Measurements from ENCODE around the gene ATP5PO.

Gene ATP5PO

DNA sequence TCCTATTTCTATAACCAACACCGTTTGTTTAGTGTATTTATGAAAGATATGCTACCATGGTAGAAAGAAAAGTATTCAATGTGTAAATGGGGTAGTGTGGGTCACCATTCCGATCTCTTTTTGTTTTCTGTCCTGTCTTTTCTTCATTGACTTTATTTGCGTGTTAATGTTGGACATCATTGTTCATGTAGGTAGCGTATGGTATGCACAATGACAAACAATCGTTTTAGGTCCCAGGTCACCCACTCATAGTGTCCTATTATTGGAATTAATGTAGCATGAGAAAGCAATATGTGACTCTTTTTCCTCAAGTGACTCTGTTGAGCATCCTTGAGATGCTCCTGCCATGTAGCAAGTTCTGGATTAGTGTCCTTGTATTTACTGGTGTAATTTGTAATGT lies 25.4 kb downstream of the ATP5PO start:
- Histone ChIP-seq H3K27ac (ENCODE audit: low read depth, low read length) (no peak overlapping the region), H3K9me3 (ENCODE audit: control insufficient read depth in 5 of 5, low read length in 5 of 5) (no peaks in the 10 kb centered on the region), H3K4me1 (ENCODE audit: control insufficient read depth in 5 of 5, insufficient read depth in 5 of 5, low read length in 5 of 5) (peaks cover 2 to 15% (median 14%) of the 10 kb centered on the region in 5 donors), H3K4me3 (ENCODE audit: low read depth in 1 of 5, low read length in 5 of 5) (no peak overlapping the region), H3K27me3 (ENCODE audit: control insufficient read depth in 5 of 5, insufficient read depth in 4 of 5, low read length in 5 of 5) (no peaks in the 10 kb centered on the region), H3K9ac (ENCODE audit: low read length in 5 of 5) (no peak overlapping the region), H3K36me3 (ENCODE audit: control insufficient read depth in 5 of 5, insufficient read depth in 5 of 5, low read length in 5 of 5) (peaks cover 0 to 12% (median 0%) of the 10 kb centered on the region in 5 donors)

DNA sequence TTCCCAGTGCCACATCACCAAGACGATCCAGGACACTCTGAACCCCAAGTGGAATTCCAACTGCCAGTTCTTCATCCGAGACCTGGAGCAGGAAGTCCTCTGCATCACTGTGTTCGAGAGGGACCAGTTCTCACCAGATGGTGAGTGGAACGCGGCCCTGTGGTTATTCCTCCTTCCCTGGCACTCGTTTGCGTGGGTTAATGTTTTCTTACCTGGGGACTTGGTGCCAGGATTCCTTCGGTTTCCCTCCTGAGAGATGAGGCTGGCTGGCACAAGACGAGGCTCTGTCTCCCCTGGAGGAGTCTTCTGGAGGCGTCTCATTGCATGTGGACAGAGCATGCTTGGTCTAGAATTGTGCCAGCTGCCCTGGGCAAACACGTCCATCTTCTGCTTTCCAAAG lies 29.3 kb downstream of the ATP5PO start:
- H3K36me3 ChIP-seq (ENCODE audit: control insufficient read depth in 5 of 5, insufficient read depth in 5 of 5, low read length in 5 of 5), result peaks cover 0 to 12% (median 0%) of the 10 kb centered on the region in 5 donors
- H3K4me3 ChIP-seq (ENCODE audit: low read depth in 1 of 5, low read length in 5 of 5), result no peak overlapping the region
- no peaks in the 10 kb centered on the region for H3K27me3 ChIP-seq (ENCODE audit: control insufficient read depth in 5 of 5, insufficient read depth in 4 of 5, low read length in 5 of 5)
- no peak overlapping the region for H3K9ac ChIP-seq (ENCODE audit: low read length in 5 of 5)
- H3K4me1 ChIP-seq (ENCODE audit: control insufficient read depth in 5 of 5, insufficient read depth in 5 of 5, low read length in 5 of 5), result peaks cover 4 to 33% (median 28%) of the 10 kb centered on the region in 5 donors
- H3K27ac ChIP-seq (ENCODE audit: low read depth, low read length), result no peak overlapping the region
- no peaks in the 10 kb centered on the region for H3K9me3 ChIP-seq (ENCODE audit: control insufficient read depth in 5 of 5, low read length in 5 of 5)

DNA sequence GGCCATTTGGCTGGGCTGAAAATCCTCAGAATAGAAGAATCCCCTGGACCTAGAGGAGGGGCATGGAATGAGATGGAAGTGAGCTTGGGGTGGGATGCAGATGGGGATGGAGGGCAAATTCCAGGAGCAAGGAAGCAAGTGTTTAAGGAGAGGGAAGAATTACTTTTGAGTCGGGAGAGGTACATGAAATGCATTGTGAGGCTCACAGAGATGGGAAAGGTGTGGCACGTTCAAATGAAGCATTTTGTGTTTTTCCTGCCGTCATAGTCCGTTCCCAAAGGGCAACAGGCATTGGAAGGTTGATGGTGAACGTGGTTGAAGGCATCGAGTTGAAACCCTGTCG lies 30.5 kb downstream of the ATP5PO start:
- Histone ChIP-seq H3K4me1 (ENCODE audit: control insufficient read depth in 5 of 5, insufficient read depth in 5 of 5, low read length in 5 of 5) (peaks cover 4 to 33% (median 28%) of the 10 kb centered on the region in 5 donors), H3K9me3 (ENCODE audit: control insufficient read depth in 5 of 5, low read length in 5 of 5) (no peaks in the 10 kb centered on the region), H3K4me3 (ENCODE audit: low read depth in 1 of 5, low read length in 5 of 5) (no peak overlapping the region), H3K27ac (ENCODE audit: low read depth, low read length) (no peak overlapping the region), H3K9ac (ENCODE audit: low read length in 5 of 5) (no peak overlapping the region), H3K36me3 (ENCODE audit: control insufficient read depth in 5 of 5, insufficient read depth in 5 of 5, low read length in 5 of 5) (peaks cover 0 to 10% (median 0%) of the 10 kb centered on the region in 5 donors), H3K27me3 (ENCODE audit: control insufficient read depth in 5 of 5, insufficient read depth in 4 of 5, low read length in 5 of 5) (no peaks in the 10 kb centered on the region)

- no peak overlapping the region for H3K9ac ChIP-seq (ENCODE audit: low read length in 5 of 5)
- peaks cover 0 to 10% (median 0%) of the 10 kb centered on the region in 5 donors for H3K36me3 ChIP-seq (ENCODE audit: control insufficient read depth in 5 of 5, insufficient read depth in 5 of 5, low read length in 5 of 5)
- H3K27me3 ChIP-seq (ENCODE audit: control insufficient read depth in 5 of 5, insufficient read depth in 4 of 5, low read length in 5 of 5), result no peaks in the 10 kb centered on the region
- peak overlapping the region; percentile 24 for H3K27ac ChIP-seq (ENCODE audit: low read depth, low read length)
- H3K4me3 ChIP-seq (ENCODE audit: low read depth in 1 of 5, low read length in 5 of 5), result peak overlapping the region in 1 of 5 donors; percentile 38
- peaks cover 4 to 33% (median 28%) of the 10 kb centered on the region in 5 donors for H3K4me1 ChIP-seq (ENCODE audit: control insufficient read depth in 5 of 5, insufficient read depth in 5 of 5, low read length in 5 of 5)
- no peaks in the 10 kb centered on the region for H3K9me3 ChIP-seq (ENCODE audit: control insufficient read depth in 5 of 5, low read length in 5 of 5)
Measured at GRCh38 chr21:33884376-33885171, 31.0 kb downstream of the ATP5PO start.

GRCh38 chr21:33883118-33883517 lies 32.5 kb downstream of the ATP5PO start:
- no peaks in the 10 kb centered on the region for H3K9me3 ChIP-seq (ENCODE audit: control insufficient read depth in 5 of 5, low read length in 5 of 5)
- no peak overlapping the region for H3K27ac ChIP-seq (ENCODE audit: low read depth, low read length)
- no peaks in the 10 kb centered on the region for H3K27me3 ChIP-seq (ENCODE audit: control insufficient read depth in 5 of 5, insufficient read depth in 4 of 5, low read length in 5 of 5)
- peaks cover 0 to 6% (median 0%) of the 10 kb centered on the region in 5 donors for H3K36me3 ChIP-seq (ENCODE audit: control insufficient read depth in 5 of 5, insufficient read depth in 5 of 5, low read length in 5 of 5)
- no peak overlapping the region for H3K4me3 ChIP-seq (ENCODE audit: low read depth in 1 of 5, low read length in 5 of 5)
- peaks cover 4 to 33% (median 28%) of the 10 kb centered on the region in 5 donors for H3K4me1 ChIP-seq (ENCODE audit: control insufficient read depth in 5 of 5, insufficient read depth in 5 of 5, low read length in 5 of 5)
- H3K9ac ChIP-seq (ENCODE audit: low read length in 5 of 5), result no peak overlapping the region

DNA sequence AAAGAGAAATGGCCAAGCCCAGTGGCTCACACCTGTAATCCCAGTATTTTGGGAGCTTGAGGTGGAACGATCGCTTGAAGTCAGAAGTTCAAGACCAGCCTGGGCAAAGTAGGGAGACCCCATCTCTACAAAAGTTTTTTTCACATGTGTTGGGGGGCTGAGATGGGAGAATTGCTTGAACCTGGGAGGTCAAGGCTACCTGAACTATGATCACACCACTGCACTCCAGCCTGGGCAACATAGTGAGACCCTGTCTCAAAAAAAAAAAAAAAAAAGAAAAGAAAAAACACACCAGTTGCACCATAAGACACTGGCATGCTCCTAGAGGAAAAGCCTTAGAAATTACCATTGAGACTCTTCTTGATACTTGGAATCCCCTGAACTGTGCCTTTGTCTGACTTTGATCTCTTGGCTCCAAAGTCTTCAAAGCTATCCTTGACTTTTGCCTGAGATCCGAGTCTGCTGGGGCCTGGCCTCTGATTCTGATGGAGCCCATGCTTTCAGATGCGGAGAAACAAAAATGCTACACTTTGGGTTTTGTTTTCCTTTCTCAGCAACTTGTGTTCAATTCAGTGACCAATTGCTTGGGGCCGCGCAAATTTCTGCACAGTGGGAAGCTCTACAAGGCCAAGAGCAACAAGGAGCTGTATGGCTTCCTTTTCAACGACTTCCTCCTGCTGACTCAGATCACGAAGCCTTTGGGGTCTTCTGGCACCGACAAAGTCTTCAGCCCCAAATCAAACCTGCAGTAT lies 33.7 kb downstream of the ATP5PO start:
- H3K4me3 ChIP-seq (ENCODE audit: low read depth in 1 of 5, low read length in 5 of 5), result no peak overlapping the region
- no peak overlapping the region for H3K27ac ChIP-seq (ENCODE audit: low read depth, low read length)
- H3K36me3 ChIP-seq (ENCODE audit: control insufficient read depth in 5 of 5, insufficient read depth in 5 of 5, low read length in 5 of 5), result peaks cover 0 to 6% (median 0%) of the 10 kb centered on the region in 5 donors

DNA sequence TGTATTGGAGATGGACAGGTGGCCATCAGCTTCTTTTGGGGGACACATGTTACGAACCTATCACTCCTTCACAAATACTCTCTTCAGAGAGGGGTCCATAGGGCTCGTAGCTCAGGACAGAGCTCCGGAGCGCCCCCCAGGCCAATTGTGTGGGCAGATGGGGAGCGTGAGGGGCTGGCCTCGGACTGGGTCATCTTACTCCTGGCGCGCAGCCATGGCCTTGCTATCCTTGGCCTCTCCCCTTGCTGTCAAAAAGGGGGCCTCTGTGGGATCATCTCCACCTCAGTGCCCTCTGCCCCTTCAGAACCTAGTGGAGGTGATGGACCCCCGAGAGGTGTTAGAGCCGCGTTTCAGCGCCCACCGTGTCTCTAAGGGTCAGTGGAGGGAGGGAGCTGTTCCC lies 35.0 kb downstream of the ATP5PO start:
- H3K27ac ChIP-seq (ENCODE audit: low read depth, low read length), result no peak overlapping the region
- H3K4me3 ChIP-seq (ENCODE audit: low read depth in 1 of 5, low read length in 5 of 5), result no peak overlapping the region
- no peaks in the 10 kb centered on the region for H3K27me3 ChIP-seq (ENCODE audit: control insufficient read depth in 5 of 5, insufficient read depth in 4 of 5, low read length in 5 of 5)
- H3K9me3 ChIP-seq (ENCODE audit: control insufficient read depth in 5 of 5, low read length in 5 of 5), result no peaks in the 10 kb centered on the region
- H3K9ac ChIP-seq (ENCODE audit: low read length in 5 of 5), result no peak overlapping the region
- H3K36me3 ChIP-seq (ENCODE audit: control insufficient read depth in 5 of 5, insufficient read depth in 5 of 5, low read length in 5 of 5), result no peaks in the 10 kb centered on the region
- H3K4me1 ChIP-seq (ENCODE audit: control insufficient read depth in 5 of 5, insufficient read depth in 5 of 5, low read length in 5 of 5), result peaks cover 4 to 33% (median 28%) of the 10 kb centered on the region in 5 donors

More for the DNA sequence above, 33.7 kb downstream of the ATP5PO start:
- no peak overlapping the region for H3K9ac ChIP-seq (ENCODE audit: low read length in 5 of 5)
- no peaks in the 10 kb centered on the region for H3K9me3 ChIP-seq (ENCODE audit: control insufficient read depth in 5 of 5, low read length in 5 of 5)
- peaks cover 4 to 33% (median 28%) of the 10 kb centered on the region in 5 donors for H3K4me1 ChIP-seq (ENCODE audit: control insufficient read depth in 5 of 5, insufficient read depth in 5 of 5, low read length in 5 of 5)
- H3K27me3 ChIP-seq (ENCODE audit: control insufficient read depth in 5 of 5, insufficient read depth in 4 of 5, low read length in 5 of 5), result no peaks in the 10 kb centered on the region

DNA sequence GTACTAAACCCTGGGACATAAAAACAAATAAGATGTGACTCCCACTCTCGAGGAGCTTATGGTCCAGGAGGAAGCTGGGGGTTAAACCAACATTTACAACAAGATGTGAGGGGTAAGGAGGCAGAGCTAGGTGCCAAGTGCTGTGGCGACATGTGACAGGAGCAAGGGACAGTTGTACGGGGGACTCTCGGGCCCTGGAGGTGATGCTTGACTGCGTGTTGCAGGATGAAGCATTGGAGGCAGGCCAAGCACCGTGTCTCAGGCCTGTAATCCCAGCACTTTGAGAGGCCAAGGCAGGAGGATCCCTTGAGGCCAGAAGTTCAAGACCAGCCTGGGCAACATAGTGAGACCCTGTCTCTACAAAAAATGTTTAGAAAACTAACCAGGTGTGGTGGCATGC lies 36.8 kb downstream of the ATP5PO start:
- H3K27ac ChIP-seq (ENCODE audit: low read depth, low read length), result no peak overlapping the region
- no peak overlapping the region for H3K9ac ChIP-seq (ENCODE audit: low read length in 5 of 5)
- H3K36me3 ChIP-seq (ENCODE audit: control insufficient read depth in 5 of 5, insufficient read depth in 5 of 5, low read length in 5 of 5), result no peaks in the 10 kb centered on the region
- H3K9me3 ChIP-seq (ENCODE audit: control insufficient read depth in 5 of 5, low read length in 5 of 5), result no peaks in the 10 kb centered on the region
- no peak overlapping the region for H3K4me3 ChIP-seq (ENCODE audit: low read depth in 1 of 5, low read length in 5 of 5)
- H3K27me3 ChIP-seq (ENCODE audit: control insufficient read depth in 5 of 5, insufficient read depth in 4 of 5, low read length in 5 of 5), result no peaks in the 10 kb centered on the region
- peaks cover 0 to 26% (median 17%) of the 10 kb centered on the region in 5 donors for H3K4me1 ChIP-seq (ENCODE audit: control insufficient read depth in 5 of 5, insufficient read depth in 5 of 5, low read length in 5 of 5)

GRCh38 chr21:33875026-33875695 lies 40.4 kb downstream of the ATP5PO start:
- Histone ChIP-seq H3K4me3 (ENCODE audit: low read depth in 1 of 5, low read length in 5 of 5) (no peak overlapping the region), H3K27me3 (ENCODE audit: control insufficient read depth in 5 of 5, insufficient read depth in 4 of 5, low read length in 5 of 5) (no peaks in the 10 kb centered on the region), H3K36me3 (ENCODE audit: control insufficient read depth in 5 of 5, insufficient read depth in 5 of 5, low read length in 5 of 5) (no peaks in the 10 kb centered on the region), H3K27ac (ENCODE audit: low read depth, low read length) (no peak overlapping the region), H3K9me3 (ENCODE audit: control insufficient read depth in 5 of 5, low read length in 5 of 5) (no peaks in the 10 kb centered on the region), H3K4me1 (ENCODE audit: control insufficient read depth in 5 of 5, insufficient read depth in 5 of 5, low read length in 5 of 5) (peaks cover 0 to 14% (median 5%) of the 10 kb centered on the region in 5 donors), H3K9ac (ENCODE audit: low read length in 5 of 5) (no peak overlapping the region)

- Histone ChIP-seq H3K27me3 (ENCODE audit: control insufficient read depth in 5 of 5, insufficient read depth in 4 of 5, low read length in 5 of 5) (no peaks in the 10 kb centered on the region), H3K9me3 (ENCODE audit: control insufficient read depth in 5 of 5, low read length in 5 of 5) (no peaks in the 10 kb centered on the region), H3K27ac (ENCODE audit: low read depth, low read length) (peak overlapping the region; percentile 57), H3K4me1 (ENCODE audit: control insufficient read depth in 5 of 5, insufficient read depth in 5 of 5, low read length in 5 of 5) (peaks cover 0 to 19% (median 5%) of the 10 kb centered on the region in 5 donors), H3K4me3 (ENCODE audit: low read depth in 1 of 5, low read length in 5 of 5) (no peak overlapping the region), H3K9ac (ENCODE audit: low read length in 5 of 5) (no peak overlapping the region), H3K36me3 (ENCODE audit: control insufficient read depth in 5 of 5, insufficient read depth in 5 of 5, low read length in 5 of 5) (no peaks in the 10 kb centered on the region)
Measured at GRCh38 chr21:33874161-33874560, 41.4 kb downstream of the ATP5PO start.

Data from subcutaneous abdominal adipose tissue (tissue), 5 donors.